IPS DF 6.9 (cell line): ENCODE data around the gene KBTBD12.
"Not testable (repeated sequence)": the region's sequence is repeated elsewhere in the genome, so short reads cannot be mapped to it uniquely, and the experiment has no call there.

Experiments used
- DNase-seq: peaks from one replicate; pipeline ENCODE4 v3.0.0-alpha.2; 2013; ENCODE audit warnings: low read depth, low spot score
- H3K27ac ChIP-seq: one replicate; pipeline ENCODE4 v1.5.1; 2013; ENCODE audit warnings: low read length, control low read depth
- H3K27me3 ChIP-seq: 2 replicates; pipeline ENCODE4 v1.6.1; 2013; ENCODE audit warnings: mild to moderate bottlenecking, low read length; ENCODE audit not compliant: control insufficient read depth, insufficient read depth
- H3K36me3 ChIP-seq: 2 replicates; pipeline ENCODE4 v1.6.1; 2013; ENCODE audit warnings: low read length; ENCODE audit not compliant: control insufficient read depth, insufficient read depth
- H3K4me1 ChIP-seq: 2 replicates; pipeline ENCODE4 v1.6.1; 2013; ENCODE audit warnings: low read length; ENCODE audit not compliant: control insufficient read depth, insufficient read depth
- H3K4me3 ChIP-seq: 2 replicates; pipeline ENCODE4 v1.5.1; 2013; ENCODE audit warnings: mild to moderate bottlenecking, low read length
- H3K9me3 ChIP-seq: 2 replicates; pipeline ENCODE4 v1.6.1; 2013; ENCODE audit warnings: low read length, inconsistent platforms; ENCODE audit not compliant: control insufficient read depth, insufficient read depth
- WGBS: extraction: QIAGEN DNeasy Blood & Tissue Kit; methylation state at CpG from one replicate; pipeline ENCODE4 v1.1.7; 2013; ENCODE audit warnings: mixed read lengths, missing lambda C conversion rate; ENCODE audit not compliant: insufficient read length, insufficient coverage; 5-methylcytosine and 5-hydroxymethylcytosine counted together

Gene KBTBD12

GRCh38 chr3:127902486-127902885 is 12.5 kb upstream of the KBTBD12 start:
- H3K9me3 ChIP-seq: no peaks in the 10 kb centered on the region
- no peak for DNase-seq
- WGBS: no CpG with 5 or more reads among the region's 6 CpGs
- no peak overlapping the region for H3K4me3 ChIP-seq
- H3K4me1 ChIP-seq: no peaks in the 10 kb centered on the region
- no peaks in the 10 kb centered on the region for H3K27me3 ChIP-seq
- H3K36me3 ChIP-seq: no peaks in the 10 kb centered on the region
- H3K27ac ChIP-seq: no peak overlapping the region

GRCh38 chr3:127903611-127904375 is 11.2 kb upstream of the KBTBD12 start:
- H3K4me1 ChIP-seq: no peaks in the 10 kb centered on the region
- DNase-seq: no peak
- H3K27me3 ChIP-seq: no peaks in the 10 kb centered on the region
- WGBS: no CpG with 5 or more reads among the region's 6 CpGs
- H3K4me3 ChIP-seq: no peak overlapping the region
- no peaks in the 10 kb centered on the region for H3K36me3 ChIP-seq
- H3K27ac ChIP-seq: no peak overlapping the region
- H3K9me3 ChIP-seq: no peaks in the 10 kb centered on the region

GRCh38 chr3:127905556-127905955 is 9.5 kb upstream of the KBTBD12 start:
- no peak for DNase-seq

GRCh38 chr3:127906653-127907052 is 8.4 kb upstream of the KBTBD12 start:
- not testable (repeated sequence) for H3K27ac ChIP-seq, H3K36me3 ChIP-seq, H3K4me1 ChIP-seq, H3K27me3 ChIP-seq, H3K4me3 ChIP-seq, H3K9me3 ChIP-seq, DNase-seq
- no CpG with 5 or more reads among the region's 3 CpGs for WGBS

More at GRCh38 chr3:127905556-127905955, 9.5 kb upstream of the KBTBD12 start:
- Histone ChIP-seq H3K9me3 (no peaks in the 10 kb centered on the region), H3K4me3 (no peak overlapping the region), H3K4me1 (no peaks in the 10 kb centered on the region), H3K36me3 (no peaks in the 10 kb centered on the region), H3K27ac (no peak overlapping the region), H3K27me3 (no peaks in the 10 kb centered on the region)
- WGBS: 100% methylated on average over 2 of the region's 3 CpGs

- no peaks in the 10 kb centered on the region for H3K27me3 ChIP-seq
- WGBS: no CpG with 5 or more reads among the region's 4 CpGs
Measured at GRCh38 chr3:127908202-127908601, 6.8 kb upstream of the KBTBD12 start.

DNA sequence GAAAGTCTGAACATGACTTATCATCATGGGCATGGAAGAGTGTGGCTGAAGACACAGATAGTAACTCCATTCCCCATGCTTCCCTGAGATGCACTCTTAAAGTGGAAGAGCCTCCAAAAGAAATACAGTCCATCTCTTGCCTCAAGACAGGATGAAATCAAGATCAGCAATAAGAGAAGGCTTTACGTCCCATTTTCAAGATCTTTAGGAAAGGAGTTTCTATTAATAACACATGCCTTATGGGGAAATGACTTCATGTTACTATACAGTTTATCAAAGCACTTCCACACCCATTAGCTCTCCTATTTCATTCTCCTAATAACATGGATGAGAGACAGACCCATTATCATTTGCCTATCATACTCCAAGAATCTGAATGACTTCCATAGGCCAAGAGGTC is 6.1 kb upstream of the KBTBD12 start:
- no peak for DNase-seq
- no CpG with 5 or more reads among the region's 1 CpG for WGBS
- Histone ChIP-seq H3K36me3 (no peaks in the 10 kb centered on the region), H3K4me1 (no peaks in the 10 kb centered on the region), H3K27me3 (no peaks in the 10 kb centered on the region), H3K9me3 (no peaks in the 10 kb centered on the region), H3K27ac (no peak overlapping the region), H3K4me3 (no peak overlapping the region)

More at GRCh38 chr3:127908202-127908601, 6.8 kb upstream of the KBTBD12 start:
- Histone ChIP-seq H3K9me3 (no peaks in the 10 kb centered on the region), H3K27ac (no peak overlapping the region), H3K4me1 (no peaks in the 10 kb centered on the region), H3K36me3 (no peaks in the 10 kb centered on the region), H3K4me3 (no peak overlapping the region)
- no peak for DNase-seq

DNA sequence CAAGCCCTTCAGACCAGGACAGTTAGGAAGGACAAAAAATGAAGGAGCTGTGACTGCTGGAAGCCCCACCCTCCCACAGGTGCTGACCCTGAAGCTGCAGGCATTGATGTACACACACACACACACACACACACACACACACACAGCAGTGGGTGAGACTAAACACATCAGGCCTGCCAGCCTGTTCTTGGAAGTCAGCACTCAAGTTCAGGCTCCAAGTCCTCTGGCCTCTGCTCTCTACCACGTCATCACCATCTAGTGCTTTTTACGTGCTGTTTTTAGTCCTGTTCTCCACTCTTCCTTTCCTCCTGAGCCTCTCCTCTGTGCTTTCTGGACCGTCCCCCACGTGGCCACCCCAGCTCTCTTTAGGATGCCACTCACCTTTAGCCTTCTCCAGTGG is 5.4 kb upstream of the KBTBD12 start:
- no peak overlapping the region for H3K27ac ChIP-seq
- no peak overlapping the region for H3K4me3 ChIP-seq
- no peaks in the 10 kb centered on the region for H3K9me3 ChIP-seq
- no CpG with 5 or more reads among the region's 4 CpGs for WGBS
- no peak for DNase-seq
- no peaks in the 10 kb centered on the region for H3K36me3 ChIP-seq
- peaks cover 5% of the 10 kb centered on the region; the same call in 1 of the 2 replicates for H3K27me3 ChIP-seq
- no peaks in the 10 kb centered on the region for H3K4me1 ChIP-seq

DNA sequence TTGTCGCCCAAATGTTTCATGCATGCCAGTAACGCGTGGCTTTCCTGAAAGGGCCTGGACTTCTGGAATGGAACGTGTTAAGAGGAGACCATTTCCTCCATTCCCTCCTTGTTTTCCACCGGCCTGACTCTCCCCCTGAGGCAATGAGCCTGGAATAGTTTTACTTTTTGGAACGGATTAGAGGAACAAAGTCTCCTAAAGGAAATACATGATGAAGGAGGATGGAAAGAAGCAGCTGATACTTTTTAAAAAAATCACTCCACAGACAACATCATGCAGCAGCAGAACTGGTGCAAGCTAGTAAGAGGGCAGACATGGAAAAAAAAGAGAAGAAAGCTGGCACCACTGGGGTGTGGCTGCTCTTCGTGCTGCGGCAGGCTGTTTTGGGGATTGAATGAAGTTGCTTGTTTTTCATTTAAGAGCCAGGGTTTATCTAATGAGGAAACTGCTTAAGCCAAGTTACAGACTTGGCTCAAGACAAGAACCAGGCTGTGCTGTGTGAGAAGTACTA is 3.6 kb upstream of the KBTBD12 start:
- no peak for DNase-seq
- Histone ChIP-seq H3K4me3 (no peak overlapping the region), H3K9me3 (no peaks in the 10 kb centered on the region), H3K36me3 (no peaks in the 10 kb centered on the region), H3K27ac (no peak overlapping the region), H3K4me1 (0 out of 2 replicates have a peak, but pooled peaks cover 2% of the 10 kb centered on the region), H3K27me3 (peaks cover 14% of the 10 kb centered on the region; the same call in 1 of the 2 replicates)
- WGBS: no CpG with 5 or more reads among the region's 8 CpGs

- H3K27ac ChIP-seq, H3K9me3 ChIP-seq, DNase-seq, H3K4me1 ChIP-seq, H3K4me3 ChIP-seq, H3K36me3 ChIP-seq: not testable (repeated sequence)
- H3K27me3 ChIP-seq: peaks cover 14% of the 10 kb centered on the region; the same call in 1 of the 2 replicates
- no CpG with 5 or more reads among the region's 2 CpGs for WGBS
Measured at GRCh38 chr3:127913841-127914240, 1.2 kb upstream of the KBTBD12 start.

- 0 out of 2 replicates have a peak, but pooled peaks cover 2% of the 10 kb centered on the region for H3K4me1 ChIP-seq
- no peak for DNase-seq
- no peaks in the 10 kb centered on the region for H3K36me3 ChIP-seq
- no peak overlapping the region for H3K27ac ChIP-seq
- no peak overlapping the region for H3K4me3 ChIP-seq
- peaks cover 14% of the 10 kb centered on the region; the same call in 1 of the 2 replicates for H3K27me3 ChIP-seq
- H3K9me3 ChIP-seq: no peaks in the 10 kb centered on the region
- WGBS: no CpG with 5 or more reads among the region's 8 CpGs
Measured at GRCh38 chr3:127914584-127914983, 448 bp upstream of the KBTBD12 start.
